Measurements from ENCODE around the gene SORCS1.

DNA sequence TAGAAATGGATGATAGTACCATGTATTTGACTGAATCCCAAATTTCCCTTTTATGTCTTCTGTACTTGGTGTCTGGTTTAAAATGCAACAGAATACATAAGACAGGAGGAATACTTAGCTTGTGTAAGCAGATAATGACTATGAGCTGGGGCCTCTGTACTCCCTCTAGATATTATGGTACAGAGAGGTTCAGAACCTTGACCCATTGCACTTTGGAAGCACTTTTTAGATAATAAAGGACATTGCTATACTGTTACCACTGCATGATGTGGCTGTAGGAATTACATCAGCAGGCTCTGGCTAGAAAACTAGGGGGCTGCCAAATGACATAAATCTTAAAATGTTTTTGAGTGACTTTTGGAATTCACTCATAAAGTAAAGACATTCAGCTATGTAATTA is 526.6 kb downstream of the SORCS1 start:
- no peak for TF ChIP-seq CTCF (IDR thresholded peaks at IDR 0.05)
- no peak for TF ChIP-seq POLR2A (IDR thresholded peaks at IDR 0.05)
